Measurements from ENCODE around the gene PUS7L.
"Not testable (repeated sequence)": the region's sequence is repeated elsewhere in the genome, so short reads cannot be mapped to it uniquely, and the experiment has no call there.

PUS7L gene

DNA sequence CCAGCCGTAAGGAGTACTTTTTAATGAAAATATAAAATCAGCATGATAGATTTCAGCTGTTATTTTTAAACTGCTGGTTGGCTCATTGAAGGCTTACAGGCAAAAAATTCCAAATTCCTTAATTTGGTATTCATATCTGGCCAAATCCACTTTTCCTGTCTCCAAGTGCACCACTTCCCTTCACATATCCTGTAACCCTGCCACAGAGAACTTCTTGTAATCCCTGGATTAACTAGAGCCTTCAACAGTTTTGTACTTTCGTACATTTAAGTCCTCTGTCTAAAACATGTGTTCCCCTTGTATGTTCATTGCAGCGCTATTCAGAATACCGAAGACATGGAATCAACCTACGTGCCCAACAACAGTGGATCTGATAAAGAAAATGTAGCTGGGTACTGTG is 9.6 kb downstream of the PUS7L start:
- no peak for DNase-seq (ENCODE audit: low read depth)

DNA sequence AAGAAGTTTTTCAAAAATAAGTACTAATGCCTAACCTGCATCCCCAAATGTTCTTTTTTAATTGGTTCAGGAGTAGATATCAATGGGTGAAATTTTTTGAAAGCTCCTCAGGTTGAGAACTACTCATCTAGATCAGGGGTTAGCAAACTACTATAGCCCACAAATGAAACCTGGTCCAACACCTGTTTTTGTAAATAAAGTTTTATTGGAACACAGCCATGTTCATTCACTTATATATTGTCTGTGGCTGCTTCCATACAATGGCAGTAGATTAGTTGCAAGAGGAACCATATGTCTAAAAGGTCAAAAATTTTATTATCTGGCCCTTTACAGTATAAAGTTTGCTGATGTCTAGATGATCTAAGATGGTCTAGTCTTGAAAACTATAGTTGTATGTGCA is 13.8 kb downstream of the PUS7L start:
- DNase-seq (ENCODE audit: low read depth) = no peak

- DNase-seq (ENCODE audit: low read depth) = no peak
Observed at GRCh38 chr12:43742106-43742505, 16.5 kb downstream of the PUS7L start.

GRCh38 chr12:43740511-43741100 is 18.0 kb downstream of the PUS7L start:
- no peak for DNase-seq (ENCODE audit: low read depth)

GRCh38 chr12:43737646-43738045 is 20.9 kb downstream of the PUS7L start:
- no peak for DNase-seq (ENCODE audit: low read depth)

- DNase-seq (ENCODE audit: low read depth) = no peak
Observed at GRCh38 chr12:43736927-43737440, 21.6 kb downstream of the PUS7L start.

DNA sequence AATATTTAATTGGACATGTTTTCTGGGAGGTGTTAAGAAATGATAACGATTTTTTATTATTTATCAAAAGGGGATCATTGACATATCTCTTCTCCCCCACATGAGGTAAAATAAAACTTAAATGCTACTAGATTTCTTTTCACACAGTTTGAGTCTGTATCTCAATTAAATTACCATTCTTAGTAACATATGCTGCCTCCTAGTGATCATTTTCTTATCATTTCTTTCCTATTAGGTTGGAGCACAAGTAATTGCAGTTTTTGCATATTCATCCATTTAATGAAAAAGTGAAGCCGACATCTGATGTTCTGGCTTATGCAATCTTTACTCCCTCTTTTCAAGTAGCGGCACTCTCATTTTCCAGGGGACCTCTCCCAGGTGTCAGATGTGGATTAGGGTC is 24.9 kb downstream of the PUS7L start:
- no peak for DNase-seq (ENCODE audit: low read depth)

DNA sequence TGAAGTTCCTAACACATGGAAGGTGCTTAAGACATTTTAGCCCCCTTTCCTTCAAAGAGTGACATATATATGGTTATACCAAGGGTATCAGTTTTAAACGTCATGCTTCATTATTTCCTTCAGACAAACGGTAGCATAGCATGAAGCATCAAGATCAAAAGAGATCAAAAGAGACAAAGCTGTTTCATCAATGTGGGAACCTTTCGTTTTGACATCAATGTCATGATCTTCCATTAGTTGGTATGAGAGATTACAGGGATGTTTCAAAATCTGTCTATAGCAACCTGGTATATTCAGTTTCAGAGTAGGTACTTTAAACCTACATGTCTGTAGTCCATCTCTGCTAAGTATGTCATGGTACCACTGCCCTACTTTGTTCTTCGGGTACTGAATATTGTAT is 28.3 kb downstream of the PUS7L start:
- DNase-seq (ENCODE audit: low read depth) = no peak

DNA sequence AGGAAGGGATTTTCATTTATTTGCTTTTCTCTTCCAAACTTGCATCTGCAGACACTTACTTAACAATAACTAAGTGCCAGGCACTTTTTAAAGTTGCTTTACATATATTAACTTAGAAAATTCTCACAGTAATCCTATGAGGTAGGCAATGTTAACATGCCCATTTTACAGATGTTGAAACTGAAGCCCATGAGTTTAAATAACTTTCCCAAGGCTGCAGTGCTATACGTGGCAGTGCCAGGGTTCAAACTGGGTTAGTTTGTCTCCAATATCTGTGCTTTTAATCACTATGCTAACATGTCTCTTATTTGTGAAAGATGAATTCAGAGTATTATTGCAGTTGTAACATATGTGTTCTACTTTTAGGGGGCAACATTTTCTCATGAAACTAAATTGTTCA is 29.9 kb downstream of the PUS7L start:
- DNase-seq (ENCODE audit: low read depth) = no peak

DNA sequence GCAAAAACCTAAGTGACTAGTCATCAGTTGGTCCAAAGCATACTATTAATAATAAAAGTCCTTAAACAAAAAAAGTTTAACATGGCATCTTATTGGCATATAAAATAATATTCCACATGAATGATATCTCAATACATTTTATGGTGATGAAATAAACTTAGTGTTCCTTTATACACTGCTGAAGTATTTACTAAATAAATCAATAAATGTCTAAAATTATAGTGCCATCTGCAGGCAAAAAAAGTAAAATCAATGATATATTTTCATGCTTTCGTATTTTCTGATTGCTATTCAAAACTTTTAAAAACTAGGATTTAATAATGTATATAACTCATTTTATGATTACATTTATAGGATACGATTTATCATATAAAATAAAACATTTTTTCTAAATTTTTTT is 30.5 kb downstream of the PUS7L start:
- no peak for DNase-seq (ENCODE audit: low read depth)

GRCh38 chr12:43723134-43723533 is 35.5 kb downstream of the PUS7L start:
- DNase-seq (ENCODE audit: low read depth) = no peak

DNA sequence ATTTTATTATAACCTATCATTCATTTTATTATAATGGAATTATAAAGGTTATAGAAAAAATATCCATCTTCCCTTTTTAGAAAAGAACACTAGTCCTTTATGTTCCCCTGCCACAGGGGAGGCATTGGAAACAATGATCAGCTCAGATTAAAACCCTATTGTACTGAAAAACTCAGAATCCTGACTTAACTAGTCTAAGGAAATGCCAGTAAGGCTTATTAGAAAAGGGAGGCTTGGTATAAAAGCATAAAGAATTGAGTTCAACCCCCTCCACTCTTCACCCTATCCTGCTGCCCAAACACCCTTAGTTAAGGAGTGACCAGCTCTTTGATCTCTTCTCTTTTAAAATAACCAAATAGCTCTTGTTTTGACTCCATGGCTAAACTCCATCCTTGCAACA is 36.0 kb downstream of the PUS7L start:
- no peak for DNase-seq (ENCODE audit: low read depth)

DNA sequence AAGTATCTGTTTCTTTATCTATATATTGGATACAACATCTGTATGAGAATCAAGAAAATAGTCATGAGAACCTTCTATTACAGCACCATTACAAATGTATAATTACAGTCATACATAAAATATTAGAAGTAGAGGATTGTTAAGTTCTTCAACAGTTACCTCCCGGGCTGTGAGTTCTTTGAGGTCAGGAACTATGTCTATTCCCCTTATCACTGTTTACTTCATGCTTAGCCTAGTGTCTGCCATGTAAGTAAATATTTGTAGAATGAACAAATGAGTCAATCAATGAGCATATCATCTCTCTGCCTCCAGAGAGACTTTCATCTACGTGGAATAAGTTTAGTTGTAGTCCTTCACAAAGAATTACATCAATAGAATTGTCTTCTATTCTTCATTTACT is 47.2 kb downstream of the PUS7L start:
- no peak for DNase-seq (ENCODE audit: low read depth)

DNA sequence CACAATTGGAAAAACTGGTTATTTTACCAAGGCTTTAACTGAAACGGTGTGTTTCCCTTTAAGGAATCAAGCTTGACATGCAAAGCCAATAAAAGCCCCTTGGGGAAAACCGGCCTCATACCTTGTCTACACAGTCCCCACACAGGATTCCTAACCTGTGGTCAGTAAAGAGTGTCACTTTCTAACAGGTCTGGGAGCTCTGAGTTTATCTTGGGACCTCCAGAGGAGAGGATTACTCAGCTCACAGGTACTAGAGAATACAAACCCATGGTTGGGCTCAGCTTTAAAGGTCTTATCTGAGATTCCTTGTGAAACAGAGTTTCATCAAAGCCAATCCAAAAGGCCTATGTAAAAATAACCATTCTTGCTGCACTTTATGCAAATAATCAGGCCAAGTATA is 54.8 kb downstream of the PUS7L start:
- not testable (repeated sequence) for DNase-seq (ENCODE audit: low read depth)

DNA sequence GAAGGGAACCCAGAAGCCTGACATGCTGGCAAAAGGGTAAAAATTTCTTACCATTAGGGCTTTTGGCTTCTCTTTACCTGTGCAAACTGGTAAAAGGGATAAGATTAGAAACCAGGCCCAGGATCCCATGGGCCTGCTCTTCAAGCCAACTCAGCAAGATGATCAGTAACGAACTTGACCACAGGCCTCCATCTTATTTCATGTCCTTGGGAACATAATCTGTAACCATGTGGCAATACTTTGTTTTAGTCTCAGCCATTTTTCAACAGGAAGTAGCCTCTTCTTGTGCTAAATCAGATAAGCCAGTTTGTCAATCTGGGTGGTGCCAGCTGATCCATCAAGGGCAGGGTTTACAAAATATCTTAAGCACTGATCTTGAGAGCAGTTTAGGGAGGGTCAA is 57.4 kb downstream of the PUS7L start:
- not testable (repeated sequence) for DNase-seq (ENCODE audit: low read depth)

- no peak for DNase-seq (ENCODE audit: low read depth)
Observed at GRCh38 chr12:43696154-43696553, 62.4 kb downstream of the PUS7L start.

DNA sequence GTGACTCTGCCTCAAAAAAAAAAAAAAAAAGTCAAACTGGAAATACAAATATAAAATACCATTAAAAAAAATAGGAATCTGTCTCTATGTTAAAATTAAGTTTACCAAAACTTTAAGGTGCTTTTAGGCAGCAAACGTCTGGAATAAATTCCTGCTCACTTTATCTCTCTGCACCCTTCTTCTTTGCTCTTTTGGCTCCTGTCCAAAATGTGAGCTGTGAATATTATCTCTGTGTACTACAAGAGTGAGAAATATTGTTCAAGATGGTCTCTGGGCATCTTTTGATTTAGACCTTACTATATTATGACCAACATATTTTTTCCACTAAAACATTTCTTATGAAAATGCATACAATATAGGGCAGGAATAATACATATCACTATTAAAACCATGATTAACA is 63.7 kb downstream of the PUS7L start:
- DNase-seq (ENCODE audit: low read depth) = no peak

GRCh38 chr12:43692064-43692463 is 66.5 kb downstream of the PUS7L start:
- DNase-seq (ENCODE audit: low read depth) = no peak

GRCh38 chr12:43685491-43685890 is 73.1 kb downstream of the PUS7L start:
- not testable (repeated sequence) for DNase-seq (ENCODE audit: low read depth)

DNA sequence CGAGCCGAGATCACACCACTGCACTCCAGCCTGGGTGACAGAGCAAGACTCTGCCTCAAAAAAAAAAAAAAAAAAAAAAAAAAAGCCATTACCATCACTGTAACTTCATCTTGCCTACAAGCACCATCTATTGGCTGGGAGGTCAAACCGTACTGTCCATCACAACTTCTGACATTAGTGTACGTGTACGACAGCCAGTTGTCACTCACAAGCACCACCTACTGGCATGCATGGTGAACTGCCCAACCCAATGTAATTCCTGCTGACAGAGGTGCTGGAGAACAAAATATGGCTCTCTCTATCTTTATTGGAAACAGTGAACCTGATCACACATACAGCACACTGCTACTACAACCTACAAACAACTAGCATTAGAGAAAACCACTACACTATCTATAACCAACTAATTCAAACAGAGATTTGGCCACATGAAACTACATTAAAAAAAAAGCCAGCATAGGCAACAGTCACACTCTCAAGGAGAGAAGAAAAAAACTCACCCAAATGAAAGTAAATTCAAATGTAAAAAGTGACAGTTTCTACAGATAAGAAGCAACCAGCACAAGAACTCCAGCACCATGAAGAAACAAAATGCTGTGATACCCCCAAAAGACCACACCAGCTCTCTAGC is 82.3 kb downstream of the PUS7L start:
- DNase-seq (ENCODE audit: low read depth) = no peak

DNA sequence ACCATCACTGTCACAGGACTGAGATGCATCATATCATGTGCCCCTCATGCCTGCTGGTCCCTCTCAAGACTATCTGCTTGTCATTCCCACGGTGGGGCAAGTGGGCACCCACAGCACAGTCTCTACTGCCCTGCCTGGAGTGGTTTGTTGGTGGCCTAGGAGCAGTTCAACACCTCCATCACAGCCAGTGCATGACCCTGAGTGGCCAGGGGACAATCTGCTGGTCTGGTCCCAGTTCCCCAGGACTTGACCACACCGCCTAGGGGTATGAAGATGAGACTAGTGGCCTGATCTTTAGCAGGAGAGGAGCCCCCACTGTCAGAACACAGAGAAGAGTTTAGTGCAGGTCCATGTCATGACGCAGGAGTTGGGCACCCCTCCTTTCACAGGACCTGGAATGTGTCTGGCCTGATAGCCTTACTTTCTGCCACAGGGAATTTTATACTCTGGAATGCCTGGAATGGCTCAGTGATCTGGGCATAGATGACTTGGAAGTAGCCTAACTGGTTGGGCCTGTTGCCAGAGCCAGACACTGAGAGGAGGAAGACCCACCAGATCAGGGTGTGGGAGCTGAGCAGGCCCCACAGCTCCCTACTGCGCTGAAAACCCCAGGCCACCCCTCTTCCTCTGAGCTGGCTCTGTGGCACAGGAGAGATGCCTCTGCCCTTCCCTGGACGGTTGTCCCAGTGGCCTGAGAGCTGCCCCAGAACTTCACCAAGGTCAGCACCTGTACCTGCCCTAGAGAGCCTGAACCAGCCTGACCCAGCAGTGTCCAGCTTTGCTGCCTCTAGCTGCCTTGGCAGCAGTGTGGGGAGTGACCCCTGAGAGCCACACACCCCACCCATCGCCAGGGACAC is 83.3 kb downstream of the PUS7L start:
- DNase-seq (ENCODE audit: low read depth) = no peak

DNA sequence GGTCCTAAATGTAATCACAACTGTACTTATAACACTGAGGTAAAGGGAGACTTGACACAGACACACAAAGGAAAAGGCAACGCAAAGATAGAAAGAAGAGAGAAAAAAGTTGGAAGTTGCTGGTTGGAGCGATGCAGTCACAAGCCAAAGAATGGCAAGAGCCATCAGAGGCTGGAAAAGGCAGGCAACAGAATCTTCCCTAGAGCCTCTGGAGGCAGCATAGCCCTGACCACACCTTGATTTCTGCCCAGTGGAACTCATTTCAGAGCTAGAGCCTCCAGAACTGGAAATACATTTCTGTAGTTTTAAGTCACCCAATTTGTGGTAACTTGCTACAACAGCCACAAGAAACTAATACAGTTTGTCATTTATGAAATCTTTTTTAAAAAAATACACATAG is 89.2 kb downstream of the PUS7L start:
- DNase-seq (ENCODE audit: low read depth) = no peak
